NCI-H82 treated with DMSO at 0.1 percent for 48 hours (cell line): ENCODE measurements around the gene USP7.

ENCODE experiments used
- DNase-seq: peaks from one replicate; lab custom pipeline; 2025; ENCODE audit not compliant: unreplicated experiment; lab: John Stamatoyannopoulos, UW

The USP7 gene

DNA sequence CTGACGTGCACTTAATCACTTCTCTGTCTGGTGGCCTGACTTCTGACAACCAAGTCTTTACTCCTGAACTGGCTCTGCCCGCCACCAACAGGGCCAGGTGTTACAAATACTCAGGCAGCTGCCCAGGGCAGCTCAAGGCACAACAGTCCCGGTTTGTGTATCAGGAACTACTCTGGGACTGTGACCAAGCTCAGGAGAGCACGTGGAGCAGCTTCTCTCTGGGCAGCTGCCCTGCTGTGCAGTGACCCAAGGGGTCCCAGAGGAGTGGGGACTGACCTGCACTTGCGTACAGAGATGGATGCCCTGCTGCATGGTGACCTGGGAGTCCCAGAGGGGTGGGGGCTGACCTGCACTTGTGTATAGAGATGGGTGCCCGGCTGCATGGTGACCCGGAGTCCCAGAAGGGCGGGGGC is 59.7 kb downstream of the USP7 start:
- no peak for DNase-seq

DNA sequence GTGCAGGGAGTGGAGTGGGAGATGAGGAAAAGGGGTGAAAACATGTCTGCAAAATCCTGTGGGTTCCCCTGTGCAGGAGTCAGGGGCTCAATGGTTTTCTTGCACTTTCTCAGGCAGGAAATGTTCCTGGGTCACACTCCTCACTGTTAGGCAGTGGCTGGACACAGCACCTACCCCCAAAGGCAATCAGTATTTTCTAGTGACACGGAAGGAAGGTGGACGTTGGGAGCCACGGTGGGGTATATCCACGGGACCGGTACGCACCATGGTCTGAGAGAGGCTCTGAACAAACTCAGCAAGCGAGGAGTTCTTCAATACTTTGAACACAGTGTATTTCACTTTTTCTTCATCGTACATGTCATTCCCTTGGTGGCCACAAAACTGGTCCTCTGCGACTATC is 60.7 kb downstream of the USP7 start:
- no peak for DNase-seq

DNA sequence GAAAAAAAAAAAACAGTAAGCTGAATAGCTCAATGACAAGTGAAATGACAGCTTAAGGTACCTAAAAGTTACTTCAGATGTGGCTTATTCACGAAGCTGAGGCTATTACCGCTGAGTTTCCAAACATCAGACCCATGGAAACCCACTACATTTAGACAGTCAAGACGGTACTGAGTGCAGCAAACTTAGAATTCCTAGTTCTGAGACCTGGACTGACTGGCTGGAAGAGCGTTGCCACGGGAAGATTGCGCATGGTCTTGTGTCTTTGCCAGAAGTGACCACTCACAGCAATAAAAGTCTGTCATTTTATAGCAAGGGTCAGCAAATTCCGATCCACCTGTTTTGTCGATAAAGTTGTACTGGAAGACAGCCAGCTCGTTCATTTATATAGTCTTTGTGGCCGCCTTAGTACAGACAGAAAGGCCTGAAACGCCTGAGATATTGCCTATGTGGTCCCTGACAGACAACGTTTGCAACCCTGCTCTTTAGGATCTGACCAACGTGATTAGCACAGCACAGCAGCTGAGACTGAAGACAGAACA is 62.3 kb downstream of the USP7 start:
- DNase-seq = no peak

DNA sequence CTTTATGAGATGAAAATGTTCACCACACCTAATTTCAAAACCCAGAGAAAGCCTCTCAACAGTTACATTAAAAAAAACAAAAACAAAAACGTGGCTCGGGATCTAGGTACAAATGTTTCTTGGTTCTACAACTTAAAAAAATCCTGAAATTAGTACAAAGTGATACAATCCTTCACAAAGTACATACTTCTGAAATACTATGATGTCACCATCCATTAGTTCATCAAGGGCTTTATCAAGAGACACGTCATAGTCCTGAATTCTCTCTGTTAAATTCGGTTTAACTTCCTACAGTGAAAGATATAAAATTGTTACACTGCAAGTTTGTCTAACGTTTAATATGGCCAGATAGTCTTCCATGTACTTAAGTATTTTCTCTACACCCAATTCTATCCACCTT is 63.4 kb downstream of the USP7 start:
- DNase-seq = no peak

DNA sequence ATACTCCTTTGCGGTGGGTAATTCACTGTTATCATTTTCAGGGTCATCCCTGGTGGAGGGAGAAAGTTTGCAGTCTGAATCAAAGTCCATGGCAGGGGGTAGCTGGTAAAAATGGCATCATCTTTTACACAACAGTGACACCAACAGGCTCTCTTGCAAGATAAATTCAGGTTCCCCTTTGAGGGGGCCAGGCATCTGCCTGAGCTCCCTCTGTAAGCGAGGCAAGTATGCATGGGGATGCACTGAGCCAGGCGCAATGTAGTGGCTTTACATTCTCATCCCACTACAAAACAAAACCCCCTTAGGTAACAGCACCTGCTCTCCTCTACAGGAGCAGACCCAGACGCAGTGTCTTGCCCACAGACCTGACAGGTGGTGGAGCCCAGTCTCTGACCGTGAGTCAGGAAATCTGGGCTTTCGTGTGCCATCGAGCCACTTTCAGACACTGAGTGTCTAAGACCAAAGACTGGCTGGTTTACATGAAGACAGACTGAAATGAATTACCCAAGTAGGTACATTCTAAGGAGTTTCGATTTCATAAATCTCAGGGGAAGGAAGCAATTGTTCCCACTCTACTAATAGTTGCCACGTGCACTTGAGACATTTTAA is 63.9 kb downstream of the USP7 start:
- DNase-seq = no peak

DNA sequence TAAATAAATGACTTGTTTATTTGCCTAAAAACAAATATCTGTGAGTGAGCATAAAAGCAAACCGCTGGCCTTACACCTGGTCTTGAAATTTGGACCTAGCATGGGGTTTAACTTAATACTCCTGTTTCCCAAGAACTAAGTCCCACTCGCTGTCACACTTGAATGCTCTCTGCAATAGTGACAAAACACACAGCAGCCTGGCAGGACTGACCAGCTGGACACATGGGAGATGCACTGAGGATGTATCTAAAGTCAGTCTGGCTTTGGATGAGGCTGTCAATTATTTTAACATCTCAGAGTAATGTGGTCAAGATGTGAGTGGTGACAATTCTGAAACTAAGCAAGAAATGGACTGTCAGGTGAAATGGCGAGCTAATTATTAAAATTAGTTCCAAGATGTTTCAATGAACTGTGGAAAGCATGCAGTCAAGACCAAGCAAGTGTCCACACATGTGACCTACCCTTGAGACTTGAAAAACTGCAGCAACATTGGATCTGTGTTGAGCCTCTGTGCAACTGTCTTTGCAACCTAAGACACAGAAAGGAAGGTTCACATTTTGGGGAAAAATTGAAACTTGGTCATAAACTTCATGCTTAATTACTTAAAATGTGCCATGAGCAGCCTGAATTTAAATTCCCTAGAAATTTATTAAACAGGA is 64.9 kb downstream of the USP7 start:
- DNase-seq = no peak

DNA sequence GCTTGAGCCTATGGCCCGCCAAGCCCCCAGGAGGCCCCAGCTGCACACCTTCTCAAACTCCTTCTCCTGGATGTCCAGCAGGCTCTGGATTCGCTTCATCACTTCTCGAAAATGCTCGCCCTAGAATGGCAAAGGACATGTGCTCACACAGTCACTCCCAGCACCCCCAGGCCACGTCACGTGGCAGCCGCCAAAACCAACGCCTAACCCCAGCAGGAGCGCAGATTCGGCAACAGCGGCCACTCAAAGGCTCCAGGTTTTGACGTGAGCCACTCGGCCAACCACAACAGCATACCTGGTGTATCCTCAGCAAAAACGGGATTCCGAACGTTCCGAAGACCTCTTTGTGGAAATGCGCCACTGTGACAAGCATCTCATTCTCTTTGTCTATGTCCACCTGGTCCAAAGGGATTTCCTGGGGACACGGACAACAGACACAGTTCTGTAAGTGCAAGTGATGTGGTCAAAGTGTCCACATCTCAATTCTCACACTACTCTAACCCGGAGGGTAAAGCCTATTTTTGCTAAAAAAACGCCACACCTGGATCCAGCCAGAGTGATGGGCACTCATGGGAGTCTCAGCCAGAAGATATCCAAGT is 68.9 kb downstream of the USP7 start:
- no peak for DNase-seq

DNA sequence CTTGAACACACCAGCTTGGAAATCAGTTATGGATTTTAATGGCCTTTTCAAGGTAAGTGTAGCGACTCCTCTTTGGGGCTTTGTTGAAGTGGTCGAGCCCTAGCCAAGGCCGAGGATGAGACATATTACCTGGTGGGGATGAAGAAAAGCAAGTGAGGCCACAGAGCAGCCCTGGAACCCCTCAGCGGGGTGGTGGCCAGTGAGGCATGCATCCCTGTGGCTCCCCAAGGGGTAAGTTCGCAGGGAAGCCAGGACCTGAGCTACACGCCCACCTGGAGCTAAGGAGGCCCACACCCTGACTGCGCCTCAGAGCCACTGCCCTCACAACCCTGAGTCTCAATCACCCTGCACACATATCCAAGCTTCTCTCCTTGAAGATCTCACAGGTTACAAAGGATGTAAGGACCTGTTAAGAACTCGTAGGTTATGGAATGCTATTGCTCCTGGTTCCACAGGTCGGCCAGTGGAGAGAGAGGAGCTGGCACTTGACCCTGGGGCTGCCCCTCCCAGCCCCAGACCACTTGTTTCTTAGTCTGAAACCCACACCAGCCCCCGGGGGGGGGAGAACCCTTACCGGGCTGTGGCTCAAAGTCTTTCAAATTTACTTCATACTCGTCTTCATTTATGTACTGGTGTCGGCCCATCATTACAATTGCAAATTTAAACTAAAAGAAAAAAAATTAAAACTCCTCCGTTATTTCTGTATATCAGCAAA is 69.6 kb downstream of the USP7 start:
- DNase-seq = no peak

DNA sequence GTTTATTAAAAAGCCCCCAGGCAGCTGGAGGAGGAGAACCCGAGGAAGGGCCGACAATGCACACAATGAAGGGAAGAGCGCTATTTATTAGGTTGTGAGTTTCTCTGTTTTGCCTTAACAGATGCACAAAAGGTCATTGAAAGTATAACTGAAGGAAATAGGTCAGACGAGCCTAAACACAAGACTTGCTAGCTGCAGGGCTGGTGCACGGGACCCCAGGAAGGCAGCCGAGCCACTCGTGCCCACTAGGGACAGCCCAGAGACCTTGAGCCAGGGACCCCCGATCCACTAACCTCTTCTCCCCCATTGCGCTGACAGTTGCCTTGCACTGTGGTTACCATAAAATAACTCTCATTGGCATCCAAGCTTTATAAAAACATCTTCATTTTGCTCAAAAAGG is 70.3 kb downstream of the USP7 start:
- no peak for DNase-seq

DNA sequence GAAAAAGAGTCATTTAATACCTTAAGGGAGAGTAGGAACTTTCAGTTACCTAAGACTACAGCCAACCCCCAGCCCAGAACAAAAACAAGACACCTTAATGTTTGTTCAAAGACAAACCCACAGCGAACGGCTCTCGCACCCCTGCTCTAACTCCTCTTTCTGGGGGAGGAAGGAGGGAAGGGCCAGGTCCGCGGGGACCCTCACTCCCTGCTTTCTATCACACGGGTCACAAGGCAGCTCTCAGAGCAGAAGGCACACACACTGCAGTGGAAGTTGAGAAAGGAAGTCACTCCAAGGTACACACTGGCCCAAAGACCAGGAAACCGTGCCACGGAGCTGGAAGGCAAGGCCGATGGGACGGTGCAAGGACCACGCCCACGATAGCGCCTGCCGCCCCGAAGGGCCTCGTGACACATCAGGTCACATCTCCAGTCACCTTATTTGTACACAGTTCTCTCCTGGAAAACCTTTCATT is 71.6 kb downstream of the USP7 start:
- DNase-seq = no peak

DNA sequence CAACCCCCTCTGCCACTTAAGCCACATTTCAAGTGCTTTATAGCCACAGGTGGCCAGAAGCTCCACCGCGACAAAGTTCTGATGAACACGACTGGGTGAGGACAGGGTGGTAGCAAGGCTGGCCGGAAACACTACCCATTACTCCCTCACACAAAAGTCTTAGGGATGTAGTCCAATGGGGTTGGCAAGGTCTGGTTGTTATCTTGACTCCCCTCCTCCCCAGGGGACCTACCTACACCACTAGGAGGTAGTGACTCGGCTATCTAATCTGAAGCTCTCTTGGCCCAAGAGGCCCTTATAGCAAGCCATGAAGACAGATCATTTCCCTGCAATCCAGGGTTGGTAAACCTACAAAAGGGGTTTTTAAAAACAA is 73.2 kb downstream of the USP7 start:
- DNase-seq = no peak

DNA sequence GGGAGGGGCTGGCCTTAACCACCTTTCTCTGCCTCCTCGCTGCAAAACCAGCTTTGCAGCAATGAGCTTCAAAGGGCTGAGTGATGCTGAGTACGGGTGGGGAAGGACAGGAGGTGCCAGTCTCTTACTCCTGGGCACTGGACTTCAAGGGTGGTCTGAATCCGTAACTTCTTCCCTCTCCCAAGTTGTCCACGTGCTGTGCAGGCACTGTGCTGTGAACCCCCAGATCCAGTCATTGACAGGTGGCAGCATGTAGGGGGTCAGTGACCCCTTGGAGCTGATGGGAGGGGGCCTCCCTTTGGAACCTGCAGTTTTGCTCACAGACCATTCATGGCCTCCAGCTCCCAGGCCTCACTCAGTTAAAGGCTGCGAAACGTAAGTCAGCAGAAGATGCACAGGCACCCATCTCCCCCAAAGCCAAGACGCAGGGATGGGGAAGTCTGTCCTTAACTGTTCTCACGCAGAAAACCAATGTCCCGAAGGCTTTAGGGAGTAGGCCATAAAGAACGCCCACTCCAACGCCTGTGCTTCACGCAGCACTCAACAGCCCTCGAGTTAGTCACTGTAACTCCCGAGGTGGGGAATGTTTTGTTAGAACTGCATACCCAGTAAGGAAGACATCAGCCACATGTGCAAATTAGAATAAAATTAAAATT is 73.7 kb downstream of the USP7 start:
- DNase-seq = no peak

DNA sequence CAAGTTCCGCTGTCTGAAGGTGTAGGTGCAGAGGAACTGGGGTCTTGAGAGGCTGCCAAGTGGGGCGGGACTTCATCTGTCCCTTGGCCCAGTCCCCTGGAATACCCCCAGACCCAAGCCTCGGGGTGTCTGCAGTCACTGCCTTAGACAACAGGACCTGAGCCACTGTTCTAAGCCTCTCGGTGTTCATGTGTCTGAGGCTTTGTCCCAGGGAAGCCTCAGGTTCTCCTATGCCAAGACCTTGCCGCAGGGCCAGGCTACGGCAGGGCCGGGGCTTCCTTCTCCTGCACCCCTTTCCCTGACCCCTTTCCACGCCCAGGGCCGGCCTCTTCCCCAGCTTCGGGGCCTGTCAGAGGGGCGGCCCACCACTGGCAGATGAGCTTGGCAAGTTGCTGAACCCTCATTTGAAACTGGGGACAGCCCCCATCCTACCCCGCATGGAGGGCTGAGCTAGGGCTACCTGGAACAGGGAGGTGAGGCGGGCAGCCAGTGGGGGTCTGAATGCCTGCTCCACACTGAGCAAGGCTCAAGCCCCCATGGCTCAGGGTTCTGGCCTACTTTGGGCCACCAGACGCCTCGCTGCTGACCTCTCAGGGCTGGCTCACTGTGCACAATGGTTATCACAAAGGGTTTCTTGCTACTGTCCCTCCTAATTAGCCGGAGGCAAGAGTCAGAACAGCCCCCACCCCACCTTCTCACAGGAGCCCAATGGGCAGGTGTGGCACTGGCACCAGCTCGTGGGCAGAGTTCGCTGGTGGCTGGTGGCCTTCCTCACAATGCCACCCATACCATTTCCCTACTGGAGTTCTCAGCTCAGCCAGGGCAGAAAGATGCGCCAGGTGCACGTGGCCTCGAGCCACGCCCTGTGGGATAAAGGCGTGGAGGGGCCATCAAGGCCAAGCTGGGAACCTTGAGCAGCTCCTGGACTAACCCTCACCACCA is 74.5 kb downstream of the USP7 start:
- DNase-seq = no peak

DNA sequence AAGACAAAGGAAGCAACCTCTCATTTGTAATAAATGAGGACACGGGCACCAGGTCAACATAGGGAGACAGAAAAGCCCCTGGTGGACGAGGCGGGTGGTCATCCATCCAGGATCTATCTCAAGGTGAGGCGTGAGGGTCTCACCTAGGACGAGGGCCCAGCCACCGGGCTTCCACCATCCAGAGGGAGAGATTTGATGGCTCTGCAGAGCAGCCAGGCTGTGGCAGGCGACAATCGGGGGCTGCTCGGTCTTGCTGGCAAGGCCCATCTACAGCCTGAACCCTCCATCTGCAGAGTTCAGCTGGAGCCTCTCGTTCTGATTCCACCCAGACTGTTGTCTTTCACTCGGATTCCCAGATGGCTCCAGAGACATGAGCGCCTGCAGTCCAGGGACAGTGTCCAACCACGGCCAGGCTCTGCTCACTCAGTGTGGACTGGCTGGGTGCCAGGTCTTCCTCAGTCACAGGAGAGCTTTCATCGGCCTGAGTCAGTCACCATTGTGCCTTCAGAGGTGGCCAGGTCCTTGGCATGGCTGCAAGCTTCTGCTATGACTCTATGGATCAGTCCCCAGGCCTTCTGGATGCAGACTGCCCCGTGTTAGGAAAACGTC is 75.7 kb downstream of the USP7 start:
- no peak for DNase-seq

DNA sequence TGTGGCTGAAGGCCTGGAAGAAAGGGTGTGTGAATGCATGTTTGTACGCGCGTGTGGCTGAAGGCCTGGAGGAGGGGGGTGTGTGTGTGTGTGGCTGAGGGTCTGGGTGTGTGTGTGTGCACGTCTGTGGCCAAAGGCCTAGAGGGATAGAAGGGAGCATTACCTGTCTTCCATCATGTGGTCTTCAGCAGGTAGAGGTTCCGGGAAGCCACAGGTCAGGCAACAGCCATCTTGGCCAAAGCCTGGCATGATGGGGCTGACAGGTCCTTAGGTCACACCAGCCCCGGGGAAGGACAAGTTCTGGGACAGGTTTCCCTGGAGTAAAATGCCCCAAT is 76.3 kb downstream of the USP7 start:
- DNase-seq = no peak

DNA sequence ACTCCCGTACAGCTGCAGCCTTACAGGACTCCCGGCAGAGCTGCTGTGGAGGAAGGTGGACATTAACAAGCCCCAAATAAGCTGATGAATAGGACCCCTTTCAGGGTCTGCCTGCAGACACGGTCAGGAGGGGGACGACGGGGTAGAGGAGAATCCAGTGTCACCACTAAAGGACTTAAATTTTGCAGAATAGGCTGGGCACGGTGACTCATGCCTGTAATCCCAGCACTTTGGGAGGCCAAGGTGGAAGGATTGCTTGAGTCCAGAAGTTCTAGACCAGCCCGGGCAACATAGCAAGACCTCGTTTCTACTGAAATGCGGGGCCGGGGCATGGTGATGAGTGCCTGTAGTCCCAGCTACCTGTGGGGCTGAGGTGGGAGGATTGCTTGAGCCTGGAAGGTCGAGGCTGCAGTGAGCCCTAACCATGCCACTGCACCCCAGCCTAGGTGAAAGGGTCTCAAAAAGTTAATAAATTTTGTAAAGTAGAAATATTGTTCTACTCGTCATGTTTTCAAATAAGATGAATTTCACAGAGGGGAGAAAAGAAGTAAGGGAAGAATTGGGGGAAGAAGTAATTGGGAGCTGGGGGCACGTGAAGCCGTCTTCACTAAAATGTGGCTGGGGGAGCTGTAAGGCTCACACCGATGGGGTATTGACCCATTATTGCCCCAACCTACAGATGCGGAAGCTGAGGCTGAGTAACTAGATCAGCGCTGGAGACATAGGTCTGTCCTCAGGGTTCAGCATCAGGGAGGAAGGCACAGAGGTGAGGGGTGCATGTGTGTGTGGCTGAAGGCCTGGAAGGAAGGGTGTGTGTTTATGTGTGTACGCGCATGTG is 76.9 kb downstream of the USP7 start:
- DNase-seq = no peak

DNA sequence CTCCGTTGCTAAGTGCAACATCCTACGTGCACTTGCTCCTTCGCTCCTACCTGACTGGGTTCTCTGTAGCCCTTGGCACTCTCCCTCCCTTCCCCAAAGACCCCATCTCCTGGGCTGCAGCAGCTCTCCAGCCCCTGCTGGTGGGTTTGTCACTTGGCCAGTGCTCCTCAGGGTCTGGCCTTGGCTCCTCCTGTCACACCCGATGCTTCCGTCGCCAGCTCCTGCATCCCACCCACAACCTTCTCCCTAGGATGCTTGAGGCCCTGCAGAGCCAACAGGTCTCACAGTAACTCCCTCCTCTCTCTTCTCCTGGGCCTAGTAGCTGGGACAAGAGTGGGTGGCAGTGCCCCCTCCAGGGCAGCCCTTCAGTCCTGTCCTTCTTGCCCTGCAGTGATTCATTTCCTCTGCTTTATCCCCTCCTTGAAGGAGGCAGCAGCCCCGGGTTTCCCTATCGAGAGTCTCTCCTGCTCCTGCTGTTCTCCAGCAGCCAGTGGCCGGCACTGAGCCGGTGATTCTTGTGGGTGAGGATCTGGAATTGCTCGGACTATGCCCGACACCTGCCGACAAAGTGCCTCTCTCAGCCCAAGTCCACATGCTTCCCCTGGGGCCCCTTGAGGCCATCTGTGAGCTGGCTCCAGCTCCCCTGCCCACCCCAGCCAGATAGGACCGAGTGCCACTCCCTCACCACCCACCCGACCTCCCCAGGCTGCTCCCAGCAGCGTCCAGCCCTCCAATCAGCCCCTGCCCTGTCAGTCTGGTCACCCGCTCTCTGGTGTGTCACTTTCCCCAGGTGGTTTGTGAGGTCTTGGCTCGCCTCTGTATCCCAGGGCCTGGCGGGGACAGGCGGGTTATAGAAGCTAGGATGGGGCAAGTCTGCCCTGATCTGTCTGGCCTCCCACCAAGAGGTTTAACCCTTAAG is 77.8 kb downstream of the USP7 start:
- no peak for DNase-seq
